EH (cell line): ENCODE results near the gene ITGA1.
"Not testable (repeated sequence)": the region's sequence is repeated elsewhere in the genome, so short reads cannot be mapped to it uniquely, and the experiment has no call there.

ENCODE experiments used
- DNase-seq: peaks from one replicate; pipeline ENCODE4 v3.0.0-alpha.2; 2015; ENCODE audit warnings: low read depth

The ITGA1 gene

DNA sequence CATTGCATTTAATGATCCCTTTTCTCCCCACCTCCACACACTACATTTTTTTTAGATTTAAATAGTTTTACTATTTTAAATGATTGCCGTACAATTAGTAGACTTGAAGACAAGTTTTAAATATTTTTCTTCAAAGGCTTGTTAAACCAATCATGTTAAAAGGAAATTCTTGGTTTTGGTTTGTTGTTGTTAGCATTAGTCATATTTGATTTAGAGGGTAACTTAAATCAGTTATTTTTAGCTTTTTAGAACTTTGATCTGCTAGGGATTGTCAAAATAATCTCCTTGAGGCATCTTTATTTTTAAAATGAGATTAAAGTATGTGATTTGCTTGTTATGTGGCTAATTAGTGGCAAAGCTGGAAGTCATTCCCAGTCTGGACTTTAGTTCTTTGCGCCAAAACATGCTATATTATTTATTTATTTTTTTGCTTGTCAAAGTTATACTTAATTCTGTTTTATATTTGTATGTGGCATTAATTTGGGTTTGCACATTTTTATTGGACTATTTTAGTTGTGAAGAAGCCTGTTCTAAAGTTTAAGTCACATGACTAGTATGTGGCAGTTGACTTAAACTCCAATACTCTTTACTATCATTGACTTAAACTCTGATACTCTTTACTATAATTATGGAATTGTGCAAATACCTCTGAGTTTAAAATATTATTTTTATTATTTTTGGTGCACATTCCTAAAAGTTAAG, 14.7 kb downstream of the ITGA1 start:
- DNase-seq = peak; percentile 75

DNA sequence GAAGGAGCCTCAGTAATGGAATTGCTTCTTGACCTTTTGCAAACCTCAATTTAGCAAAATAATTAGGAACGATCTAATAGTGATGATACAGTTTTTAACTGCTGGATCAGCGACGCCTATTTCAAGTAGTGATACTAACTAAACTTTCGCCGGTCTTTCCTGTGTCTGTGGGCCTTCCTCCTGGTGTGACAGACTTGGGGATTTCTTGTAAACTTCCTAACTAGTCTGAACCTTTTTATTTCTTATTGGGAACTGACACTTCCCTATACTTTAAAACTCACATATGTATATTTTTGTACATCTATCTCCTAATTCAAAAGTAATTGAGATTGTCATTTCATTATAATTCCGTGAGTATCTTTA, 15.2 kb downstream of the ITGA1 start:
- no peak for DNase-seq

DNA sequence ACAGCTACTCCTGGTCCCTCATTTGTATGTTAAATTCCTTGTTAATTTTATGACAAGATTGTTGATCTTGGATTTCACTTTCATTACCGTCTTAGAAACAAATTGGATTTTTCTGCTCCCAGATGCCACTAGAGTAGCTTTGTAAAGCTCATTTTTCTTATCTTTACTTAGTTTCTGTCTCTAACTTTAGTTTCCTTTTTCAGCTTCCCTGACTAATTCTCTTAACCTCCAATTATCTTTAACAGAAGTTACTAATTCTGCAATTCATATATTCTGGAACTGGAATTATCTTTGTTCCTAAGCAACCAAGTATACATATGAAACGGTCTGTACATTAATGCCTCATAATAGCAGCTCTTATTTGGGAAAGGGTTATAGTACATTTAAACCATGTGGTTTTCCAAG, 16.7 kb downstream of the ITGA1 start:
- no peak for DNase-seq

DNA sequence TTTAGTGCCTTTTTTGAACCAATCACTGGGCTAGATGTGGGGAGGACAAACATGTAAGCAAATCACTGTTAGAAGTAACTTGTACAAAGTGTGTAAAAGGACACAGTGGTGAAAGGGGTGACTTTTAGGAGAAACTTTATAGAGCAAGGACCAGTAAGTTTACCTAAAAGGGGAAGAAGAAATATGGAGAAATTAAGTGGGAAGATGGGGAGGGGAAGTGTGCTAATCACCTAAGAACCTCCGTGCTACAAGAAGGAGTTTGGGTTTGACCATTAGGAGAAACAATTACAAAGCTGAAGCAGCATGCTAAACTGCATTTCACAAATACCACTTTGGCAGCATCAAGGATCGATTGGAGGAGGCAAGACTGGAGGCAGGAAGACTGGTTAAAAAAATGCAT, 17.3 kb downstream of the ITGA1 start:
- no peak for DNase-seq

DNA sequence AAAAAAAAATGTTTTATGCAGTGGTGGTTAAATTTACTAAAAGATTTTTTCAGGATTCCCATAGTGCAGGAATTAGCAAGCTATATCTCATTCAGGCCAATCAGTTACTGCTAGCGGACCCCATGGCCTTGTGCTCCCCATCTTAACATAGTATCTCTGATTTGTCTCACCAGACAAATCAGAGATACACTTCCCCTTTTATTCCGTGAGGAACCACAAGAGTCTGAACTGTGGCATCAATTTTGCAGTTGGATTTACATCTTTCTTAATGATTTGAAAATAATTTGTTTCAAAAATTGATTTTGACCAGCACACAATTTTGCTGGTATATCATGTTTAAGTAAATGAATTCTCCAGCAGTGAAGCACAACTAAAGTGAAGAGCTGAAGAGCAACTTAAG, 17.9 kb downstream of the ITGA1 start:
- DNase-seq = no peak

DNA sequence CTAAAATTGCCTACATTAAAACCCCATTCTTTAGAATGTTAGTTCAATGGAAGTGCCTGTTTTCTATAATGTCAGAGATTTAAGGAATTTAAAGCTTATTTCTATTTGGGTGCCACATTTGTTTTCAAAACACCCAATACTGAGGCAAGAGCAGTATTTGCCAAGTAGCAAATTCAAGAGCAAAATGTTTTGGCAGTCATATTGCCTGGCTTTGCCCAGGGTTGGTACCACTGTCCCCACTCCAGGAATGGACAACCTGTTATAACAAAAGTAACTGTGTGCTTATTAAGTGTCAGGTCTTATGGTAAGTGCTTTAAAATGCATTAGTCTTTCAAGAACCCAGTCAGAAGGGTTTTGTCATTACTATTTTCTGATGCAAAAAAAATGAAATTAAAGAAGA, 19.3 kb downstream of the ITGA1 start:
- DNase-seq = no peak

DNA sequence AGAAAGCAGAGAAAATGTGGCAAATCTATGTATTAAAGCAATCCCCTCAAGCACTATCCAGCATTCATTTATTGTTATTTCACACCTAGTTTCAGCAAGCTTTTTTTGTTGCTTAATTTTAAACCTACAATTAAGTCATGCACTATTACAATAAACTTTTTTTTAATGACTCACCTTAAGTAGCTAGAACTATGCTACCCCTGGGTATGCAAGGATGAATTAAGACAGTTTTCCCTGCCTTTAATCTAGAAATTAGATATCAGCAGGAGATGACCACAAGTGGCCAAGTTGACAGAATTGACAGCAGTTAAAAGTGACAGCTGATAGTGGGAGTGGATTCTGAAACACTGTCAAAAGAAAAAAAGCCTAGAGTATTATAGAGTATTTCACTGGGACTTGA, 20.0 kb downstream of the ITGA1 start:
- DNase-seq = no peak

DNA sequence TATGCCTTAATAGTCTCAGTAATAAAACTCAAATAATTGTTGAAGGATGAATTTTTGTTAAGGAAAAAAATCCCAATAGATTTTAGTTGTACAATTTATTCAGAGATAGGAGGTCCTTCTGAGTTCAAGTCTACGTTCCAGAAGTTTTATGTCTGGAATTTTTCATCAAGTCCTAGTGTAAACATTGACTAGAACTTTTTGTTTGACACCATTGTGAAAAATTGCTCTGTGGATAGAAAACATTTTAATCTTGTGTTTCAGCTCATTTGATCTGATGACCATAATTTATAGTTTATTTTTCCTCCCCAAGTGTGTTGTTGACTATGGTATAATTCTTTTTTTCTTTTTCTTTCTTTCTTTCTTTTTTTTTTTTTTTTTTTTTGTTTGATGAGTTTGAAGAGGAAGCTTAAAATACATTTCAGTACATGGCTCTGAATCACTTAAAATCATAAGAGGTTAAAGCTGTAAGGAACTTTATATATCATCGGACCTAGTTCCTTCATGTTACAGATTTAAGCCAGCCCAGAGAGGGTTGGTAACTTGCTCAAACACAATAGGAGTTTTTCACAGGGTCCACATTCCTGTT, 20.7 kb downstream of the ITGA1 start:
- peak; percentile 72 for DNase-seq

DNA sequence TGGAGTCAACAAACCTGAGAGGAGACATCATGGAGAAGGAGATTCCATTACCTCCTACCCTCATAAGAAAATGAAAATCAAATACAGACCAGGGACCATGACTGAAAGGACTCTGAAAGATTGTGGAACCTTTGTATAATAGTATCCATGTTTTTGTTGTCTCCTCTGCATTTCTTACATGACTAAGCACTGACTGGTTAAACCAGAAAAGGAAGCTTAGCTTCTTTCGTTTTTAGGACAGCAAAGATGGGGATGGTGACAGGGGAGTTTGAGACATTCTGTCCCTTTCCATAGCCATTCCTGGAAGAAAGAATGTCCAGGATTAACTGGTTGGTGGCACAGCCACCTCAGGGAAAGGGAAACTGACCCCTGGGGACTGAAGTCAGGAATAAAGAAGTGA, 22.2 kb downstream of the ITGA1 start:
- DNase-seq = peak; percentile 74

DNA sequence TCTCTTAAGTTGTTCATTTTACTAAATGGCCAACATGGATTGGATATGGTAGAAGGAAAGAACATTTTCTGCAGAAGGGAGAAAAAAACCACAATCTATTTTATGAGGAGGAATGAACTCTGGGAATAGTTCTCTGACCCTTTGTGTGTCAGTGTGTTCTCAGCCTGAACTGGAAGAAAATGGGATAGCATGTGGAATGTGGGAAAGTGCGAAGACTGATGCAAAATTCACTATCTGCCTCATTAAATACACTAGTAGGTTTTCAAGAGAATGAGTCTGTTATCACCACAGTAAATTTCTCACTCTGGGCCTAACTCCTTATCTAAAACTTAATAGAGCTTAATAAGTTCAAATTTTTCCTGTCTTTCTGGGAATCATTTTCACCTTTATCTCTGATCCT, 22.7 kb downstream of the ITGA1 start:
- DNase-seq = peak; percentile 39

DNA sequence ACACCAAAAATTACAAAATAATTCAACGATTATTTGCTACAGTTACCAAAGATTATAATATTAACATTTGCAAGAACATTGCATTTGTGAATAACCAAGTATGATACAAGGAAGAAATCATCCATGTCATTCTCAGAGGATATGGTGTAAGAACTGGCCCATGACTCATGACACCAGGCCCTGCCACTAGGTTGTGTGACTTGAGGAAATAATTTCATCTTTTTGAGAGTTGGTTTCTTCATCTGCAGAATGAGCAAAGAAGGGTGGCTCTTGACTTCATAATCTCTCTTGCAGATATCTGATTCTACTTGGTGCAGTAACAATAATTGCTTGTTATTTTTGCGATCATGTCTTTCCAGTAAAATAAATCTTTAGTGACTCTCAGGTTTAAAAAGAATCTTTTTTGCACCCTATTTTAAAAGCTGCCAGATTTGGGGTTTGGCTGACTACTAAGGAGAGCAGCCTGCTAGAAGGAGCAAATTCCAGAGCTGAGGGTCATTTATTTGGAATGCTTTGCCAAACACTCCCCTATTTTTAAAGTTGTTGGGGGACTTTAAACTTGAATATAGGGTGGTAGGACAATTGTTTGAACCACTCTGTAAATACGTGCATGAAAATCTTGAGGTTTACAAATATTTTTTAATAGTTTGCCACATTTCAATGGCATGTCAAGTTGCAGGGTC, 23.5 kb downstream of the ITGA1 start:
- DNase-seq = peak; percentile 84

DNA sequence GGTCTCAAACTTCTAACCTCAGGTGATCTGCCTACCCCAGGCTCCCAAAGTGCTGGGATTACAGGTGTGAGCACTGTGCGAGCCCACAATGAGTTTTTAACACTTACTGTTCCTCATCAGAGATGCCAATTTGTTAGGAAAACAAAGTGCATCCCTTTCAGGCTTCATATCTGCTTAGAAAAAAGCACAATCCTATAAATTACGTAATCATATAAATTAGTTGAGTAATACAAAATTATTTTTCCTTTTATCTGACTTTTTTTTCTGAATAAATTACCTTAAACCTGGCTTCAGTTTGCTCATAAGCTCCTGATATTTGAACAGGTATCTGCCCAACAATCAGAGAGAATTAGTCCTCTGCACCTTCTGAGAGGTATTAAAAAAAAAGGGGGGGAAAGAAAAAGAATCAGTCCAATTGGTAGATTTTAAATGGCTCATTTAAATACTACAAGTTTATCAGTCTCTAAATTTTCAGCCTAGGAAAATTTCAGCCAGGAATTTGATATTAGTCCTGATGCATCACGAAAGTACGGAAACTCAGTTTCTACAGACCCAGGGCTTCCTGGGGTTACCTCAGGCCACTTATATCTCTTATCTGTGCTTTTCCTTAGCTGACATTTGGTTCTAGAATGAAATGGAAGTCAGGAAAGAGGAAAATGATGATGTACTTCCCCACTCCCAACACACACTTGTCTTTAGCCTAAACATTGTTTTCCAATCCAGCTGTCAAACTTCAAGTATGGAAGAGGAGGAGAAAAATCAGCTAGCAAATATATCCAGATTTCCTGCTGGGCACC, 26.8 kb downstream of the ITGA1 start:
- DNase-seq = no peak

DNA sequence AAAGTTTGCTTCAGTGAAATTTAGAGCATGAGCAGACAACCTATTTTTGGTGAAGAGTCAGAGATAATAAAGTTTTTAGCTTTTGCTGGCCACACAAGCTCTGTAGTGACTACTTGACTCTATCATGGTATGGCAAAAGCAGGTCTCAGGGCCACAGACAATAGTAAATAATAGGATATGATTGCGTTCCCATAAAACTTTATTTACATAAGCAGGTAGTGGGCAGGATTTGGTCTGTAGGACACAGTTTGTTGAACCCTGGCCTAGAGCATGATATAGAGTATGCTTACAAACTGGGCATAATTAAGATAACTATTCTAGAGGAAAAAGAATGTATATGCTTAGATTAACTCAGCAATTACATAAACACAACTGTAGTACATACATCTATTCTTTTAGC, 30.1 kb downstream of the ITGA1 start:
- no peak for DNase-seq

DNA sequence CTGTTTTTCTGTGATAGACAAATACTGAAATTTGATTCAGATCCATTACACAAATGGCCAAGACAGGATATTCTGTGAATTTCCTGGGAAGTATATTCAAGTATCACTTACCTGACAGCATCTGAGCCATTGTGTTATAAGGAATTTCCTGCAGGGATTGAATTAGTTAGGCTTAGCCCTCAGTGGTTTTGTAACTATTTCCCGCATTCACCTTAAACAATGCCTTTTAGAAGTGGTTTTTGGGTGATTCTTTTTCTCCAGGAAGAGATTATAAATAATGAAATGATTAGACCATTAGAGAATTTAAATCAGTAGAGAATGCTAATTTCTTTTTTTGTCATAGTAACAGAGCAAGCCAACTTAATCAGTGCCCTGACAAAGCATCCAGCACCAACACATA, 30.6 kb downstream of the ITGA1 start:
- no peak for DNase-seq

DNA sequence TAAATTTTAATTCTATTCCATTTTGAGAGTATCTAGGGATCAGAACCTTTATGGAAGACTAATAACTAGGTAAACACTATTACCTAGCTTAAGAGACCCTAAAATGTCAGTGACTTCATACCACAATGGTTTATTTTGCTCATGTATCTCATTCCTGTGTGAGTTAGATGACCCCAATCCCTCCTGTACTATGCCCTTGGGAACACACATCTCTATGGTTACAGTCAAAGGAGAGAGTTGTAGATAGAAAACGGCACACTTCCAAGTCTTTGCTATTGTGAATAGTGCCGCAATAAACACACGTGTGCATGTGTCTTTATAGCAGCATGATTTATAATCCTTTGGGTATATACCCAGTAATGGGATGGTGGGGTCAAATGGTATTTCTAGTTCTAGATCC, 31.1 kb downstream of the ITGA1 start:
- DNase-seq = not testable (repeated sequence)

DNA sequence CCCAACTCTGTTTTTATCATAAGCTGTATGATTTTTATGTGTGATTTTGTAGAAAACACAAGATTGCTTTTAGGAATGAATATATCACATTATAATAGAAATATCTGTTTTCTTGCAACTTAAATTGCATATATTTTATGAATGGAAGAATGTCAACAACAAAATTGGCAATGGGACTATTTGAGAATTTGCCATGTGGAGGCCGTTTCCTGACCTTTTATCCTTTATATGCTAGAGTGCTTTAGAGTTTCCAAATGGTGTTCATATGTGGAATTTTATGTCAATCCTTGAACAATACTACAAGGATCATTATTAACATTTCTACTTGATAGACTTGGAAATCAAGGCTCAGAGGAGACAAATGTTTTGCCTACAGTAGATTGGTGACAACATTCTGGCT, 34.2 kb downstream of the ITGA1 start:
- DNase-seq = no peak

DNA sequence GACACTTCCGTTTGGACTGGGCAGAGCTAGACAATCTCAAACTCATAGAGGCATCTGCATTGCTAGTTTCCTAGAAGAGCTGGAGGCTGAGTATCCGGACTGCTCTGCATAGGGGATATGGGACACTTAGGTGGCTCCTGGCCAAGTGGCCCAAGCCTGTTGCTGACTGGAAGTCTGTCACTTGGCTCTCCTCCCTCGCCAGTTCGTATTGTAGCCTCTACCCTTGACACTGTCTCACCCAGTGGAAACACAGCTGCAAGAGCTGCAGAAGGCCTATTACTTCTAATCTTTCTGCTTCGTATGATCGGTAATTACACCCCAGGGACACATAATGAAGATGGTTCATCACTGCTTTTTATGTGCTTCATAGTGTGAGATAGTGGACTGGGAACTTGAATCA, 34.7 kb downstream of the ITGA1 start:
- DNase-seq = no peak

DNA sequence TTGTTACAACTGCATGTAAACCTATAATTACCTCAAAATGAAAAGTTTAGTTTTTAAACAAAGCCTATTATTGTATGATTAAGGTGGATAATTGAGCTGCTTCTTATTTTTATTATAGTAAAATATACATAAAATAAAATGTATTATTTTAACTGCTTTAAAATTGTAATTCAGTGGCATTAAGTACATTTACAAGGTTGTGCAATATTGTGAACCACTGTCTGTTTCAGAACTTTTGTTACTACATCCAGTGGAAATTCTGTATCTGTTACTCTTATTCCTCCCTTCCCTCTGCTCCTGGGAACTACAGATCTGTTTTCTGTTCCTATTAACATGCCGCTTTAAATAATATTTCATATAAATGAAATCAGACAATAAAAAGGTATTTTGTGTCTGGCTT, 37.1 kb downstream of the ITGA1 start:
- DNase-seq = no peak

DNA sequence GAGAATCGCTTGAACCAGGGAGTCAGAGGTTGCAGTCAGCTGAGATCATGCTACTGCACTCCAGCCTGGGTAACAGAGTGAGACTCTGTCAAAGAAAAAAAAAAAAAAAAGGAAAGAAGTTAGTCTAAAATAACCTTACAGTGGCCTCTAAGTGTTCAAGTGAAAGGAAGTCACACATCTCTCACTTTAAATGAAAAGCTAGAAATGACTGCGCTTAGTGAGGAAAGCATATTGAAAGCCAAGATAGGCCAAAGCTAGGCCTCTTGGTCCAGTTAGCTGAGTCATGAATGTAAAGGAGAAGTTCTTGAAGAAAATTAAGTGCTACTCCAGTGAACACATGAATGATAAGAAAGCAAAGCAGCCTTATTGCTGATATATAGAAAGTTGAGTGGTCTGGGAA, 38.1 kb downstream of the ITGA1 start:
- no peak for DNase-seq

DNA sequence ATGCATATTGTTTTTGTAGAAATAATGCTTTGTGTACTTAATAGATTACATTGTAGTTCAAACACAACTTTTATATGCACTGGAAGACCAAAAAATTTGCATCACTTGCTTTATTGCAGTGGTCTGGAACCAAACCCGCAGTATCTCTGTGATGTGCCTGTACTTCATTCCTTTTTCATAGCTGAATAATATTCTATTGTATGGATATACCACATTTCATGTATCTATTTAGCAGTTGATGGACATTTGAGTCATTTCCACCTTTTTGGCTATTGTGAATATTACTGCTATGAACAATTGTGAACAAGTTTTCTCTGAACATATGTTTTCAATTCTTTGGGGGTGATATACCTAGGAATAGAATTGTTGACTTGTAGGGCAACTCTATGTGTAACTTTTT, 40.1 kb downstream of the ITGA1 start:
- DNase-seq = no peak

DNA sequence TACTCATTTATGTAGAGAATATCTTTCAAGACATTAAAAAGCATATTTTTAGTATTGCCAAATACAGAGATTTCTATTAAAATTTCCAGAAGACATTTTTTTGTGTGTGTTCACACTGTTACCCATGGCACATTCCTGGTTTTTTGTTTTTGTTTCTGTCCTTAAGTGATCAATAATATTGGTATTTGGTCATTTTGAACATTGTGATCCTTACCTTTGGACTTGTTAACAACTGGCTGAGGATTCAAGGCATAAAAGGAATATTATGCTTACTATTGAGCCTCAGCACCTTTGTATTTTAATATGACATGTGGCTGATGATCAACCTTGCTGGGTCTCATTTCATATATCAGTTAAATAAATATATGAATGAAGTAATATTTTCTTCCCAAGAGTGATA, 41.9 kb downstream of the ITGA1 start:
- DNase-seq = no peak

DNA sequence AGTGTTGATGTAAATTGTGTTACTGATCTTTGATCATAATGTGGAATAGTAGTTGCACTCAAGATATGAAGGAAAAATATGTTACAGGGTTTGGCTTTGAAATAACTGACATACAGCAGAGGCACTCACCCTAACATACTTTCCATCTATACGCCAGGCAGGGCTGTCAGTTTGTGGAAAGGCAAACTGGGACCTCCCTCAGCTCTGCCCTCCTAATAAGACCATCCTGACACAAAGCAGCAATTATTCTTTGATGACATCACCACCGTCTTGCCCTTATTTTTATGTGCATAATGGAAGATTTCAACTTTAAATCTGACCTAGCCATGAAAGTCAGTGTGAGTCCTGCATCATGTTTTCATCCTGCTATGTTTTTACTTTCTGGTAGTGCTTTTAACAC, 42.9 kb downstream of the ITGA1 start:
- no peak for DNase-seq
